ENCODE measurements around the gene ADGRD1.
A peak's percentile ranks its signal among the peaks of the same experiment; 100 is the strongest.

The ADGRD1 gene

DNA sequence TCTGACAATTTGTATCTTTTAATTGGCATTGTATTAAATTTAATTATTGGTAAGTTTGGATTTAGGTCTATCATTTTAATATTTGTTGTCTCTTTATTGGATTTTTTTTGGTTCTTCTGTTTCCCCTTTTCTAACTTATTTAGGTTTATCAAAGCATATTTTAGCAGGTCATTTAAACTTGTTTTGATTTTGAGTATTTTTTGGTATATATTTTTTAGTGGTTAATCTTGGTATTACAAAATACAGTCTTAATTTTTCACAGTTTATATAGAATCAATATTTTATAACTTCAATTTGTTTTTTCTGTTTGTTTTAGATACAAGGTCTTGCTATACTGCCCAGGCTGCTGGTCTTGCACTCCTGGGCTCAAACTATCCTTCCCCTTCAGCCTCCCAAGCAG, 15.5 kb upstream of the ADGRD1 start:
- DNase-seq: no peak

DNA sequence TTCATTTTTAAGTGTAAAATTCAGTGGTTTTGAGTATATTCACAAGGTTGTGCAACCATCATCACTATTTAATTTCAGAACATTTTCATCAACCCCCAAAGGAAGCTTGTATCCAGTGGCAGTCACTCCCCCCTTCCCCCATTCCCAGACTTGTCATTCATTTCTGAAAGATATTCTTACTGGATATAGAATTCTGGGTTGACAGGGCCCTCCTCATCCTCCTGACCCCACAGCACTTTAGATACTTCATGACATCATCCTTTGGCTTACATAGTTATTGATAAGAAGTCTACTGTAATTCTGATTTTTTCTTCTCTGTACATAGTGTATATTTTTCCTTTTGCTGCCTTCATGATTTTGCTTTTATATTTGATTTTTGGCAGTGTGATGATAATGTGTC, 8.8 kb upstream of the ADGRD1 start:
- no peak for DNase-seq

- peak; percentile 20 for DNase-seq
Measured at GRCh38 chr12:130945786-130946492, 7.8 kb upstream of the ADGRD1 start.

GRCh38 chr12:130947028-130947613, 6.6 kb upstream of the ADGRD1 start:
- DNase-seq: no peak

DNA sequence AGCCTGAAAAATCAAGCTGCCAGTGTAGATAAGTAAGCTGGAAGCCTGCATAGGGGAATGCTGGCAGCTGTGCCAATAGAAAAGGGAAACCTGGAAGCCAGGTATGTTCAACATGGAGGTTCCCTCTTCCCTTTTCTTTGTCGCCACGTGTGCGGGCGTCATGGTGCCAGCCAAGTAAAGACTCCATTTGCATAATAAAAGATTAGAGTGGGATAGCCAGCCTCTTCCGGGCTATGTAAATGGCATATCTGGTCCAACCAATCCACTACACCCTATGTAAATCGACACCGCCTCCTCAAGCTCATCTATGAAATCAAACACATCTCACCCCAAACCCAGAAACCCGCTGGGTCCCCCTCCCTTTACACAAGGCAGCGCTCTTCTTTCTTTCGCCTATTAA, 5.6 kb upstream of the ADGRD1 start:
- DNase-seq: no peak

DNA sequence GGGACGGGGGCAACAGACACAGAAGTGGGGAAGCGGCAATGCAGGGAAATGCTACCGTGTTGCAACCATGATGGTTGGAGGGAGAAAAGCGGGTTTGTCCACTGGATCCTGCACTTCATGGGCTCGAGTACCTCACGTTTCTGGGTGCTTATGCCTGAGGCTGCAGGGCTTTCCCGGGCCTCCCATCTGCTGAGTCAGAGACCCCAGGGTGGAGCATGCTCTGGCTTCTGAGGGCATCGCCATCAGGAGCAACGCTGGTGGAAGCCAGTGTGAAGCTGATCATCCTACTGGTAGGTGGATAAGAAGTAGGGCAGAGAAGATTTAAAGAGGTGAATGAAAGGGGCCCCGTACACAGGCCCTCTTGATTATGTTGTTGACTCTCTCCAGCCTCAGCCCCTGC, 5.0 kb upstream of the ADGRD1 start:
- no peak for DNase-seq

- DNase-seq: no peak
Measured at GRCh38 chr12:130949806-130950205, 3.9 kb upstream of the ADGRD1 start.

DNA sequence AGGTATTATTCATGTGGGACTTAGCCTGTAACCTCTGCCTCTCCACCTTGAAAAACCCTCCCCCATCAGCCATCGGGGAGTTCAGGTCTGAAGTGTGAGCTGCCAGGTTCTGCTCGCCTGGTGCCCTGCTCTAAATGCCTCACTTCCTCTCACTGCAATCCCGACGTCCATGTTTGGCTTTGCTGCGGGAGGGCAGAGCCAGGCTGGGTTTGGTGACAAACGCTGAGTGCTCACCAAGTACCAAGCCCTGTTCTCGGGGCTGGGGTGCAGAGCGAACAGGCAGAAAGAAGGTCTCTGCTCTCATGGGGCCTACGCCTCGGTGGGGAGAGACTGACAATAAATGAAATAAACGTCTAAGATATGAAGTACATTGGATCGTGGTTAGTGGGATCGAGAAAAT, 2.1 kb upstream of the ADGRD1 start:
- no peak for DNase-seq

- DNase-seq: no peak
Measured at GRCh38 chr12:130952171-130952954, 1.3 kb upstream of the ADGRD1 start.

DNA sequence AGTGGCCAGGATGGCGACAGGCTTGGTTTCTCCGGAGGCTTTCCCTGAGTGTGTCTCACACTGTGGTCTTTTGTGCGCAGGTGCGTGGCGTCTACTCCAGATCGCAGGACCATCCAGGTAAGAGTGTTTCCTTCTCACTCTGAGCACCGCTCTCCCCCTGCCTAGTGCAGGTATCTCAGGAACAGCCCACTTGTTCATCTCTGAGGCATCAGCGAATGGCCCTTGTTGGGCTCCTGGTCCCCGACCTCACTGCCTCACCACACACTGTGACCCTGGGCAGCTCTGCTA, 781 bp downstream of the ADGRD1 start:
- no peak for DNase-seq

DNA sequence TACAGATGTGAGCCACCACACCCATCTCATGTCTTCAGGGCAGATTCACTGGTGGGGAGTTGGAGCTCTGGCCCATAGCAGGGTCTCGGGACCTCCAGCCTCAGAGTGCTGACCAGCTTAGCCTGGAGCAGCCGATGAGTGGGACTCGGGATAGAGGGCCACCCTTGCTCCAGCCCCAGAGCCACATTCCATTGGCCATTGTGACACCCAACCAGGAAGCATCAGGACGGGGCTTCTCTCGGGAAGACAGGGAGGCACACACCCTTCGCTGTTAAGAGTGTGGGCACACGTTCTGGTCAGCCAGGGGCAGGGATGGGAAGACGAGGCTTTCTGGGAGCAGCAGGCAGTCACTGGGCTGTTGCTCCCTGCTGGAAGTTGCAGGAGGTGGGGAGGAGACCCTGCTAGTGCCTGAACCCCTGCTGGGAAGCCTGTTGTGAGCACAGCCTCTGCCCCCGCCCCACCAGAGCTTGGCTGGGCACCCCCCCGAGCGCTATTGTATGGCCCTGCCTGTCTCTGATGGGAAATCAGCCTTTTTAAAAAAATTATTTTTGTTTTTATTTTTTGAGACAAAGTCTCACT, 1.6 kb downstream of the ADGRD1 start:
- no peak for DNase-seq

GRCh38 chr12:130956009-130956408, 2.3 kb downstream of the ADGRD1 start:
- no peak for DNase-seq

DNA sequence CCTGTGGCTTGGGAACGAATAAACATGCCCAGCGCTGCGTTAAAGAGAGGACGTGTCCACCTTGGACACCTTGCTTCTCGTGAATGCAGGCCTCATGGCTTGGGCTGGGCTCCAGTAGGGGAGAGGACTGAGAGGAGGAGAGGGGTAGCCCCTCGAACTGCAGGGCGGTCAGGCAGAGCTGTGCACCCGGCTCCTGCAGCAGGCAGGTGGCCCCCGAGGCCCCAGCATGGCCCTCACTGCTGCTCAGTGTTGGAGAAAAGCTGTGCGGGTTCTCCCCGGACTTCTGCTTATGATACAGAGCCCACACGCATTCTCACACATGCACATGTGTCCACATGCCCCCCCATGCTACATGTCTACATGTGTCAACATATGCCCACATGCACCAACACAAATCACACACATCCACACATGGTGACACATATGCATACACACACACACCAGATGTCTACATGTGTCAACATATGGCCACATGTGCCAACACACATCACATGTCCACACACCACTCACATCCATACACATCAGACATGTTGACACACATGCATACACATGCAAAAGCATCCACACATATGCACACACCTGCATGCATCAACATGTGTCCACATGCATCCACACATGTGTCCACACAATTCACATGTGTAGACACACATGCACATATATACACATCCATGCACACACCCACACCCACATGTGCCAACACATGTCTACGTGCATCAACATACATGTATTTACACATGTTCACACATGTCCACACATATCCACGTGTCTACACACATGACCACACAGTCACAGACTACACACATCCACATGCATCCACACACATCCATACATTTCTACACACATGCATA, 3.0 kb downstream of the ADGRD1 start:
- DNase-seq: no peak

- DNase-seq: no peak
Measured at GRCh38 chr12:130957304-130957621, 3.6 kb downstream of the ADGRD1 start.

- DNase-seq: no peak
Measured at GRCh38 chr12:130958557-130959140, 4.9 kb downstream of the ADGRD1 start.

GRCh38 chr12:130959632-130960031, 5.9 kb downstream of the ADGRD1 start:
- no peak for DNase-seq

DNA sequence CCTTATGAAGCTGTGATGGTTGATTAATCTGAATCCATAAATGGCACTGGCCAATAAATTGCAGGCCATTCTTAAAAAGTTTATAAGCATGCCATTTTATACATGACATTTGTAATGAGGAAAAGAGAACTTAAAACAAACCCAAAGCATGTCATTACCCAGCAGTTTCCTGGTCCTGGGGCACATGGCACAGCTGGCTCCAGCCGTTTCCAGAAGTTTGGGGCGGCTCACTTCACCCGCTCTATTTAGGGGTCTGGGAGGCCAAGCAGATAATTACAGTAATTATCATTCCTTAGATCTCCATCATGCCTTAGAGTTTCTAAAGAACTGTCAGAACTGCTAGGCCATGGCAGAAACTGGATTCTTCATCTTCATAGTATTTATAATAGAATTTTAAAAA, 6.4 kb downstream of the ADGRD1 start:
- no peak for DNase-seq

DNA sequence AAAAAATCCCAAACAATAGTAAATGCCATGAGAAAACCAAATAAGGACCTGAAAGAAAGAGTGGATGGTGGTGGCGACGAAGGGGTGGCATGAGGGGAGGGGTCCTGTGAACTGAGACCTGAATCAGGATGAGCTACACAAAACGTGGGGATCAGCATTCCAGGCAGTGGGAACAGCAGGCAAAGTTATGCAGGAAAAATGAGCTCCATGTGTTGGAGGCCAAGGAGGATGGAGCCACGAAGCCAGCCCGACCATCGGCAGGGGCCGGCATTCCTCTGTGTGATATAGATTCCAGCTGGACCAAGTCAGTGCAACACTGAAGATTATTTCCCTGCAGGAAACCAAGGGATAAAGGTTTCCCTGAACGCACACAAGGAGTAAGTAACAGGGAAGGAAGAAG, 7.1 kb downstream of the ADGRD1 start:
- no peak for DNase-seq

DNA sequence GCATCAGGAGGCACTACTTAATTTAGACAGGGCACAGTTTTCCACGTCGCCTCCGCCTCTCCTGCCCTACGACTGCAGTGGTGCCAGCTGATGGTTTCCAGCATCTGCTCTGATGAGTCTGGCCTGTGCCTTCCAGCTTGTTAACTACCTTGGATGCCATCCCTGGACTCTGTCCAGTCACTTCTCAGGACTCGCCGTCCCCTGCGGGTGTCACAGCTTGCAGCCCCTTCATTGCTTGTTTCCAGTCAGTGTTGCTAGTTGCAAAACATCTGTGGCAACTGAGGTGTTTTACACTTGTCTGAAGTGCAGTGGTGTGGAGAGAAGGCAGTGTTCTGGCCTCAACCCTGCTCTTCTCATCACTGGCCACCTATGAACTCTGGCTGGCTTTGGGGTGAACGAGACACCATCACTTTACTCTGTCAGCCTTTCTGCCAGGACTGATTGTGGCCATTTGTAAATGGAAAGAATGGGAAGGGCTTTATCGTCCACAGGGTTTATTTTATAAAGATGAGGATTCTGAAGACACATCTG, 8.3 kb downstream of the ADGRD1 start:
- no peak for DNase-seq

GRCh38 chr12:130965214-130965613, 11.5 kb downstream of the ADGRD1 start:
- DNase-seq: peak; percentile 20

- peak; percentile 48 for DNase-seq
Measured at GRCh38 chr12:130965668-130966067, 12.0 kb downstream of the ADGRD1 start.

DNA sequence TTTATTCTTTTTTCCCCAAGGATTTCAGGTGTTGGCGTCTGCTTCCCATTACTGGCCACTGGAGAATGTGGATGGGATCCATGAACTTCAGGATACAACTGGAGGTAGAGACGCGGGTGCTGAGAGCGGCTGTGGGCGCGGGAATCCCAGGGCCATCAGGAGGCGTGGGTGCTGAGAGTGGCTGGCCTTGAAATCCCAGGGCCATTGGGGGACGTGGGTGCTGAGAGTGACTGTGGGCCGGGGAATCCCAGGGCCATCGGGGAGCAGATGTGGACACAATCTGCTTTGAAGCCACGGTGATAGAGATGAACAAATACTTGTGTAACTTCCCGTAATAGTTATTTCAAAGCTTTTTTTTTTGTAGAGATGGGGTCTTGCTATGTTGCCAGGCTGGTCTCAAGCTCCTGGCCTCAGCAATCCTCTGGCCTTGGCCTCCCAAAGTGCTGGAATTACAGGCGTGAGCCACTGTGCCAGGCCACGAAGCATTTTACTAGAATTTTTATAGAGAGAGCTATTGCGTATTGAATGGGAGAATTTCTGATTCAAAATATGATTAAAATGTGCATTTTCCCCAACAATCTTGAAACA, 12.8 kb downstream of the ADGRD1 start:
- no peak for DNase-seq

Measured in fibroblast of skin of right biceps (primary cell).